Measurements from ENCODE around the gene DNAJC10.

DNAJC10 gene

GRCh38 chr2:182792441-182792840, 76.4 kb downstream of the DNAJC10 start:
- DNase-seq, result no peak

- DNase-seq, result no peak
These were observed 82.7 kb downstream of the DNAJC10 start for GRCh38 chr2:182798736-182799135.

DNA sequence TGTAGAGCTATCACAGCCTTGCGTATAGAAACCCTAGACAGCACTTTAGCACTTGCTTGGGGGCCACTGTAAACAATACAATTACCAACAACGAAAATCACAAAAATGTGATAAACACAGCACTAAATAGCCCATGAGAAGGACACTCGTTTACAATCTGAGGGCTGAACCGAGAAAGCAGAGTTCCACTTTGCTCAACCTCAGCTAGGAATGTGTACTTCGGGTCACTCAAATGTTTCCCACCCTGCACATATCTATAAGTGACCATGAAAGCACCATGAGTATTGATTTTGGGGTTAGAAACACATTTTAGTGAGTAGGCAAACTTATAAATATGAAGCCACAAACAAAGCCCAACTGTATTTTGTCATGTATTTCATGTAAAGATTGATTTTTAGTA, 88.1 kb downstream of the DNAJC10 start:
- no peak for DNase-seq

- DNase-seq, result no peak
These were observed 91.3 kb downstream of the DNAJC10 start for GRCh38 chr2:182807319-182807718.

DNA sequence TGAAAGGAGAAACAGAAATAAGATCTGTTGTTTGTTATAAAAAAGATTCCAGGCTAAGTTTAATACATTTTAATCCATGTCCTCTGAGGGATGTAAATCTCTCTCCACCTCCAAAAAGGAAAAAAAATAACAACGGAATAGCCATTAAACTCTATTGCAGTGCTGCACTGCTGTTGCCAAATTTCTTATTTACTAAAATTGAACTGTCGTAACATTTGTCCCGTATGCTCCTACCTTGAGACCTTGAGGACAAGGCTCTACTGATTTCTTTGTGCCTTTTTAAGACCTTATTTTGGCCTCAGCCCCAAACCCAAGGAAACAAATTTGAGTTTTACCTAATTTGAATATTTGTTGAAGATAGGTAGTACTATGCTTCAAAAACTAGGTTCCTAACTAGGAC, 94.0 kb downstream of the DNAJC10 start:
- DNase-seq, result no peak

GRCh38 chr2:182814380-182814779, 98.3 kb downstream of the DNAJC10 start:
- no peak for DNase-seq

DNA sequence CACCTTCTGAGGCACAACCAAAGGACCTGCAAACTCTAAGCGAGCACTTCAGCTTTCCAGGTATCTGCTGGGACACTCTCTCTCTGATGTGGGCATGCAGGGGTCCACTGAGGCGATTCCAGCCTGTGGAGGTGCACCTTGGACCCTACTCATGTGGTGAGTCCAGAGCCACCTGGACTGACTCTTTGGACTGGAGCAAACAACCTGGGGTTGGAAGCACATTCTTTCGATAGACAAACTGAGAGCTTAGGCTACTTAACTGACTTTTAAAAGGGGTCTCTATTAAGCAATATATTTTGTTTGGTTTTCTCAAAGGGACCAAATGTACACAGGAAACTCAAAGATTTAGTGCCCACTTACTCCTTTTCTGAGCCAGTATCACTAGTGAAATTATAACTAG, 98.7 kb downstream of the DNAJC10 start:
- DNase-seq, result no peak

GRCh38 chr2:182816866-182817265, 100.8 kb downstream of the DNAJC10 start:
- DNase-seq, result no peak

DNA sequence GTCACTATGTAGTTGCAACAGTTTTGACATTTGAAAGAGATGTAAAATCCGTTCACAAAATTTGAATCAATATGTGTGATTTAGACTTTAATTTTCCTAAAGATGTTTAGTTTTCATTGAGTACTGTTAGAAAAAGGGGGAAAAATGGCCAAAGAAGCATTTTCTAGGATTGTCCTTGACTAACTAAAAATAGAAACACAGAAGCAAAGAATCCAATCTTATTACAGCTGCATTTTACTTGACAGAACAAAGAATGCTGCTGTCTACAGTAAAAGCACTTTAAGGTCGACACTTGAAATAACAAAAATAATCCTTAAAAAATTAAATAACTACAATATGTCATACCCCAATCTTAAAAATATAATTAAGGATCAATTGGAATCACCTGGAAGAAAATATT, 101.5 kb downstream of the DNAJC10 start:
- DNase-seq, result no peak

- DNase-seq, result no peak
These were observed 102.4 kb downstream of the DNAJC10 start for GRCh38 chr2:182818501-182818900.

DNA sequence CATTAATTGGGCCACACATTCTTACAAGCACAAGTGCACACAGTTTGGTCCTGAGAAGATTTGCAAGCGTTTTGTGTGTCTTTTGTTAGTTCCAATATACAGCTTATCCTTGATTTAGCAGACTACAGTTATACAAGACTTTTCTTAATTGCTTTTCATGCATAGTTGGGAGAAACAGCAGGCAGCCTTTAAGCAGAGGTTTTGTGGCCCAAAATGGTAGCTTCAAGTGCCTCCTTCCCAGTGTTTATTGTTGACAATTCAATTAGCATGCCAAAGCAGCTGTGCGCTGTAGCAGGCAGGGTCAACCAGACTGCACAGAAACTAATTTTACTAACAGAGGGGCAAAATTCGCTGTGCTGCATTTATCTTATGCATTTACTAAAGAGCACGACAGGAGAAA, 102.9 kb downstream of the DNAJC10 start:
- DNase-seq, result no peak

DNA sequence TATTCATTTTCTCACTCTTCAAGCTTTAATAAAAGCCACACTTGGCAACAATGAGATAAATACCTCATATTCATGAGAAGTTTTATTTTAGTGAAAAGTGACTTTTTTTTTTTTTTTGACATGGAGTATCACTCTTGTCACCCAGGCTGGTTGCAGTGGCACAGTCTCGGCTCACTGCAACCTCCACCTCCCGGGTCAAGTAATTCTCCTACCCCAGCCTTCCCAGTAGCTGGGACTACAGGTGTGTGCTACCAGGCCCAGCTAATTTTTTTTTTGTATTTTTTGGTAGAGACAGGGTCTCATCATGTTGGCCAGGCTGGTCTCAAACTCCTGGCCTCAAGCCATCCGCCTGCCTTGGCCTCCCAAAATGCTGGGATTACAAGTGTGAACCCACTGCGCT, 103.4 kb downstream of the DNAJC10 start:
- no peak for DNase-seq

DNA sequence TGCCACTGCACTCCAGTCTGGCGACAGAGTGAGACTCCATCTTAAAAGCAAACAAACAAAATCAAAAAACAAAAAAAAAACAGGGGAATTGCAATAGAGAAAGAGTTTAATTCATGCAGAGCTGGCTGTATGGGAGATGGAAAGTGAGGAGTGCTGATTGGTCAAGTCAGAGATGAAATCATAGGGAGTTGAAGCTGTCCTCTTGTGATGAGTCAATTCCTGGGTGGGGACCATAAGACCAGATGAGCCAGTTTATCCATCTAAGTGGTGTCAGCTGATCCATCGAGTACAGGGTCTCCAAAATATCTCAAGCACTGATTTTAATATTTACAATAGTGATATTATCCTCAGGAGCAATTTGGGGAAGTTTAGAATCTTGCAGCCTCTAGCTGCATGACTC, 105.1 kb downstream of the DNAJC10 start:
- DNase-seq, result no peak

DNA sequence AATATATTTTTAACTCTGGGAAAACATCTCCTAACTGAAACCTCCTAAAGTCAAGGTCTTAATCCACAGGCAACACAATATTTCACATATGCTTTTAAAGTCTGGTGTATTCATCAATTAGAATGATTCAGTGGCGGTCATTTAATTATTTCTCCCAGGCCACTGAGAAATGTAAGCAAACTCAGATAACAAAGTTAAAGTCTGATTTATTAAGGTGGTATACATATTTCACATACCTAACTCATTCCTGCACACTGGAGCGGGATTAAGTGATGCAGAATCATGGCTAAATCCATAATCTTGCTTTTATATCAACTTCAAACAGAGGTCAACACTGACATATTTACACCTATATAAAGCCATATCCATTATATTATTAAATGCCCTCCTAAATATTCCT, 106.7 kb downstream of the DNAJC10 start:
- DNase-seq, result no peak

DNA sequence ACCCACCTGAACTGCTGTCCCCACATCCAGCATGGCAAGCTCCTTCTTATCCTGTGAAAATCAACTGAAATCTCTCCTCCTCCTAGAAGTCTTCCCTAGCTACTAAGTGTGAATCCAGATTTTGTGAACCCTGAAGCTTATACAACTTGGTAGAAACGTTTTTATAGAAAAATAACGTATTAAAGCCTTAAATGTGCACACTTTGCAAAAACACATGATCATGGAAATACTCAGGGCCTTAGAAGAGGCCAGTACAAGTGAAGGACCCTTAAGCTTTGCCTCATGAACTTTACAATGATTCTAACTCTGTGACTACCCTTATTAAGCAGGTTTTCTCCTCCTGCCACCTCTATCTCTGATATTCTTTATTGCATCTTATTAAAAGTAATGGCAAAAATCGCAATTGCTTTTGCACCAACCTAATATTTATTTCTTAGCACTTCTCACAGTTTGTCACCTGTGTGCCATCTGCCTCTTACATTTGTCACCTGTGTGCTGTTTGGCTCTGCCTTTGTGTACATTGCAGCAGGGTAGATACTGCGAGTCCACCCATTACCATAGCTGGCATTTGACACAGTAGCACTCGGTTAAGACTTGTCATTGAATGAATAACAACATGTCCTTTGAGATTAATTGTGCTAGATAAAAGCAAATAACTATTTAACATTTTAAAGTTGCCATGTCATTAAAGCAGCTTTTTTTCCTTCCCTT, 108.2 kb downstream of the DNAJC10 start:
- no peak for DNase-seq

GRCh38 chr2:182824767-182825158, 108.7 kb downstream of the DNAJC10 start:
- no peak for DNase-seq

DNA sequence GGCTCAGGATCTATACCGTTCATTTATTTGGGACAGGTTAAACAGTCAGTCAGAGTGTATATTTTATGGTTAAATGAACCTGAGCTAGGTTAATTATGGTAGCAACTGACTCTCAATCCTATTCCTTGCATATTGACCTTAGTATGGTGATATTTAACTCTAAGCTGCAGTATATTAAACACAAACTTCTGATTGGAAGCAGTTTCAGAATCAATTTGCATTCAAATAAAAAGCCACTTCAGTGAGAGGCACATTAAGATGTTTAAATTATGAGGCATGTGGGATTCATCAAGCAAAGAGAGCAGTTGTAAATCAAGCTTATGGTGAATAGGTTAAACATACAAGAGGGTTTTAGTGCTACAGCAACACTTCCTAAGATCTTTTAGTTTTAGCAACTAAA, 110.0 kb downstream of the DNAJC10 start:
- no peak for DNase-seq

DNA sequence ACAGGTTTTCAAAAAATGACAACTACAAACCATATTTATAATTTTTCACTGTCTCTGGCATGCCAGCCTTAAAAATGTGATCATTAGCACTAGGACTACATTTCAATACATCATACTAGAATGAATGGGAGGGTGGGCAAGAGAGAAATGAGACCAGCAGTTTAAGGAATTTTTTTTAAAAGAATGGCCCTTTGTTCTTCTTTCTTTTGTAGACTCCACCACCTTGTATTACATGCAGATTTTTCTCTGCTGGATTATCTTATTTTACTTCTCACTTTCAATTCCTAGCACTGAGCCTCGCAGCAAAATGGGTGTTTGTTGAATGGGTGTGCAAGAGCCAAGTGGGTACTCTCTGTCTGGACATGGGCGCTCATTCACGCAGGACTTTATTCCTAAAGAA, 110.4 kb downstream of the DNAJC10 start:
- no peak for DNase-seq

DNA sequence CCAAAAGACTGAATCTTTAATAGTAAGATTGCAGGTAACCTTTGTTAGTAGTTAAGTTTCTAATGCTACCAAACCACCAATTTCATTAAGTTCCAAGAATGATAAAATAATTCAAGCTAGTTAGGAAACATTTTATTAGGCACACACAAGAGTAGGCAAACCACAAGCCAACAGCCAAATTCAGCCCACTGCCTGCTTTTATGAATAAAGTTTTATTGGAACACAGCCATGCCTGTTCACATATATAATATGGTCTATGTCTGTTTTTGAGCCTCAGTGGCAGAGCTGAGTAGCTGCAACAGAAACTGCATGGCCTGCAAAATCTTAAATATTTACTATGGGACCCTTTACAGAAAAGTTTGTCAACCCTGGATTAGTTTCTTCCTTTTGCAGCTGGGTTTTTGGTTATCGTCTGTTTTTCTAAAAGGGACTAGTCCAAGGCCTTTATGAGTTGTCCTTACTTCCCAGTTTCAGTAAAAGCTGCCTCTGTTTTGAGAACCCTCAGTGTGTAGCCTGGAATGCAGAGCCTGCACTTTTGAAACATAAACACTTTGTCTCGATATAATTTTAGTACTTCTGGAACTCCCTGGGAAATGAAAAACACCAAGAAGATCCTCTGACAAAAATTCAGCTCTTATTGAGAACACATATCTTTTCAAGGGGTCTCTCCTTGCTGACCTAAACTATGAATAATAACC, 111.3 kb downstream of the DNAJC10 start:
- DNase-seq, result no peak

- no peak for DNase-seq
These were observed 115.0 kb downstream of the DNAJC10 start for GRCh38 chr2:182831101-182831500.

DNA sequence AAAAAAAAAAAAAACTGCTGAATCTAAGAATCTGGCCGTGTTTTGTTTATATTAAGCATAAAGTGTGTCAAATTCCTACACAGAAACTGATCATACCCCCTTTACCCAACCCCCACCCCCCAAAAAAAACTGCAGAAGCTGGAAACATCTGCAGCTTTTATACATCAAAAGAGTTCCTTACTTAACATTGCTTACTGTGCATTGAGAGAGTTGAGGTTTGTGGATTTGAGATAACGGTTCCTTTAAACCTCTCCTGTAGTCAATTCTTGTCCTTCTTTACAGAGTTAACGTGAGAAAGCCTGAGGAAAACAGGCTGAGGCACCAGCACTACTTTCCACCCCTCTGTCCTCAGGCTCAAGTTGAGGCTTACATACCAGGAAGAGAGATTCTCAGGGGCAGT, 115.9 kb downstream of the DNAJC10 start:
- no peak for DNase-seq

GRCh38 chr2:182833084-182833854, 117.2 kb downstream of the DNAJC10 start:
- no peak for DNase-seq

DNA sequence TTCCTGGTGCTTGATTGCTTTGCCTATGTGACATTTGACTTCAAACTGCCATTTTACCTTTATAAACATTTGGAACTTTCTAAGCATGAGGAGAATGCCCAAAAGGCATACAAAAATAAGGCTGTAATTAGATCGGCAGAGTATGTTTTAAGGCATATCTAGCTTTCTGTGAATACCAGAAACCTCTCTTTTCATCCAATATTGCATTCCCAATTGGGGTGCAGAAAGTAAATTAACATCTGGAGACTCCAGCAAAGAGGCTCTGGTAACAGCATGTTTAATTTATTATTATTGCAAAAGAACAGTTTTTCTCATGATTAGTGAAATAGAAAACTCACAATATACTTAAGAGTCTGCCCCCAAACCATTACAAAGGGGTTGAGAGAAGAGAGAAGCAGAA, 118.2 kb downstream of the DNAJC10 start:
- no peak for DNase-seq

DNA sequence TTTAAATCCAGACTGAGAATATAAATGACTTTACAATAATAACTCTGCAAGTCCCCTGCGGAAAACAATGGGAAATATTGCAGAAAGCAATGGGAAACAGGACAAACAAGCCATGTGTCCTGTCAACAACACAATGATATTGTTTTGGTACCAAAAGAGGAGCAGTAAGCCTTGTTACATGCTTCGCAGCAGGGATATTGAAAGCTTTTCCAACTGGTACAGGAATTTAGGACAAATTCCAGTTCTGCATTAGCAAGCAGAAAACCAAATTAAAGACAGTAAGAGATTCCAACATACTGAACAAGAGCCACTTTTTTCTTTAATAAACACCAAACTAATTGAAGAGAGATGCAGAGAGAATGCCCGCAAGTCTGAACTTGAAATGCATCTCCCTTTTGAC, 120.4 kb downstream of the DNAJC10 start:
- no peak for DNase-seq
